Measurements from ENCODE around the gene WFIKKN1. TPM values are rescaled to one million over a fixed set of nuclear protein-coding genes. Genes with fewer than 3 reads are reported as not detected.

WFIKKN1 gene
- total and polyA plus RNA-seq, 5 donors from 2014 or later, result 0.22 TPM; not detected in 4

DNA sequence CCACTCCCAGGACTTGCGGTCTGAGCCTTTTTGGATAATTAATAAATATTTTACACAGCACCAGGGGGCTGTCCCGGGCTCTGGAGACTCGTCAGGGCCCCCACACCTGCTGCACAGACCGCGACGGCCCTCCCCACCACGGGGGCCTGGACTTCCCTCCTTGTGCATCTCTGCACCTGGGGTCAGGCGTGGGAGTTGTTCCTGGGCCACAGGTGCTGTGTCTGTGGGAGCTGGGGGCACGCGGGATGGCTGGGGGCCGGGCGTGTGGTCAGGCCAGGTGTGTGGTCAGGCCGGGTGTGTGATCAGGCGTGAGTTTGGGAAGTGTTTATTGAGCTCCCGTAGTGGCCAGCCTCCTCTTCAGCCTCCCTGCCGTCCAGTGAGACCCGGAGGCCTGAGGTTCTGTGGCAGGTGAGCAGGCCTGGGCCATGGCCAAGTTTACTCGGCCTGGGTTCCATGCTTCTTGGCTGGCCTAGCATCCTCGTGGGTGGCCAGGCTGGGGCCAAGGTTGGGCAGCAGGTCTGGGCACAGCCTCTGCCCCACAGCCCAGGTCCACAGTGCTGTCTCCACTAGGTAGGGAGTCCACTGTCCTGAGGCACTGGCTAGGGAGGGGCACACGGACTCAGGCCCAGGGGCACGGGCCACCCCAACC lies 47.5 kb downstream of the WFIKKN1 start:
- Histone ChIP-seq H3K4me1 (ENCODE audit: control insufficient read depth, insufficient read depth, low read length, poor library complexity, severe bottlenecking) (peaks cover 38% of the 10 kb centered on the region), H3K36me3 (ENCODE audit: control insufficient read depth, insufficient read depth, low read length) (peaks cover 9% of the 10 kb centered on the region), H3K9me3 (ENCODE audit: control insufficient read depth in 2 of 2, low read length in 2 of 2) (no peaks in the 10 kb centered on the region), H3K27me3 (ENCODE audit: control insufficient read depth, insufficient read depth, low read length) (no peaks in the 10 kb centered on the region), H3K4me3 (ENCODE audit: low read depth, low read length) (no peak overlapping the region), H3K27ac (ENCODE audit: insufficient read depth, low read length, poor library complexity, severe bottlenecking) (no peak overlapping the region)
- peak overlapping the region in 2 of 4 donors; percentile 85 to 93 for H3K4me3 Mint-ChIP-seq
- no peak for ATAC-seq (ENCODE audit: low read depth in 2 of 2)
- H3K9me3 Mint-ChIP-seq, result no peaks in the 10 kb centered on the region
- DNase-seq, result no peak
- H3K27ac Mint-ChIP-seq, result no peak overlapping the region
- H3K4me1 Mint-ChIP-seq, result peaks cover 0 to 39% (median 5%) of the 10 kb centered on the region in 4 donors
- peaks cover 3% of the 10 kb centered on the region for H3K36me3 Mint-ChIP-seq
- H3K27me3 Mint-ChIP-seq, result no peaks in the 10 kb centered on the region

DNA sequence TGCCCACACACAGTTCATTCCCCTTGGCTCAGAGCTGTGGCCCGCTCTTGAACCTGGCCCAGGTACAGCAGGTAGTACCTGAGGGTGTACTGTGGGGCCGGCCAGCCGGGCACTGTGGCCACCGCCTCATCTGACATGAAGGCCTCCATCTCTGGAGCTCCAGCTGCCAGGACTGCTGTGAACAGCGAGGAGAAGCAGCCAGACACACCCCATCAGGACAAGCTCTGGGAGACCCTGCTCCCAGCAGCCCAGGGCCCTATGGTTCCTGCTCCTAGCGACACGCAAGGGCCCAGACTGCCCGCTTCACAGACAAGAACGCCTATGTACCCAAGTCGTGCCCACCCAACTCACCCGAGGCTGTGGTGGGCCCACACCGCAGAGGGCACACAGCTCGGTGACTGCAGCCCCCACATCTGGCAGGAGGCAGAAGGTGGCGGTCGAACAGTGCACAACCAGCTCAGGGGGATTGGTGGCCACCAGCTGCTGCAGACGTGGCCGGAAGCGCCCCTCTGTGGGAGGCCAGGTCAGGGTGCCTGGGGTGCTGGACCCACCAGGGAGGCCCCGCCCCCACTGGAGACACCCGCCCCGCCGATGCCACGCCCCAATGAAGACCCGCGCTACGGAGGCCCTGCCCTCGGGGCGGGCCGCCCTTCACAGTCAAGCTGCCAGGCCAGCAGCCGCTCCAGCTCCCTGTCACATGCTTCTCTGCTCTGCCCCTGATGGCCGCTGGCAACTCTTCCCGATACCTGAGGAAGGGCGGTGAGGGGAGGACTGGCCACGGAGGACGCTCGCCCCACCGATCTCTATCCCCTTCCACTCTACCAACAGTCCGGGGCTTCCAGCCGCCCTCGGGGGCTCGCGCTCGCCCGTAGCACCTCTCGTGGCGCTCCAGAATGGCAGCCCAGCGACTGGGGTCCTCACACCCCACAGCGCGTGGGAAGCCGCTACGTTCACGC lies 48.4 kb downstream of the WFIKKN1 start:
- peaks cover 9% of the 10 kb centered on the region for H3K36me3 ChIP-seq (ENCODE audit: control insufficient read depth, insufficient read depth, low read length)
- Mint-ChIP-seq H3K4me1 (peaks cover 0 to 42% (median 5%) of the 10 kb centered on the region in 4 donors), H3K27me3 (no peaks in the 10 kb centered on the region), H3K27ac (peak overlapping the region in 1 of 3 donors; percentile 88), H3K9me3 (no peaks in the 10 kb centered on the region), H3K36me3 (peaks cover 3% of the 10 kb centered on the region), H3K4me3 (peak overlapping the region; percentile 84 to 93 (median 85))
- peaks cover 44% of the 10 kb centered on the region for H3K4me1 ChIP-seq (ENCODE audit: control insufficient read depth, insufficient read depth, low read length, poor library complexity, severe bottlenecking)
- H3K27me3 ChIP-seq (ENCODE audit: control insufficient read depth, insufficient read depth, low read length), result no peaks in the 10 kb centered on the region
- H3K27ac ChIP-seq (ENCODE audit: insufficient read depth, low read length, poor library complexity, severe bottlenecking), result peak overlapping the region; percentile 69
- ATAC-seq (ENCODE audit: low read depth in 2 of 2) (no peak), DNase-seq (peak in 2 of 3 donors; percentile 46 to 57)
- no peaks in the 10 kb centered on the region for H3K9me3 ChIP-seq (ENCODE audit: control insufficient read depth in 2 of 2, low read length in 2 of 2)
- H3K4me3 ChIP-seq (ENCODE audit: low read depth, low read length), result no peak overlapping the region

DNA sequence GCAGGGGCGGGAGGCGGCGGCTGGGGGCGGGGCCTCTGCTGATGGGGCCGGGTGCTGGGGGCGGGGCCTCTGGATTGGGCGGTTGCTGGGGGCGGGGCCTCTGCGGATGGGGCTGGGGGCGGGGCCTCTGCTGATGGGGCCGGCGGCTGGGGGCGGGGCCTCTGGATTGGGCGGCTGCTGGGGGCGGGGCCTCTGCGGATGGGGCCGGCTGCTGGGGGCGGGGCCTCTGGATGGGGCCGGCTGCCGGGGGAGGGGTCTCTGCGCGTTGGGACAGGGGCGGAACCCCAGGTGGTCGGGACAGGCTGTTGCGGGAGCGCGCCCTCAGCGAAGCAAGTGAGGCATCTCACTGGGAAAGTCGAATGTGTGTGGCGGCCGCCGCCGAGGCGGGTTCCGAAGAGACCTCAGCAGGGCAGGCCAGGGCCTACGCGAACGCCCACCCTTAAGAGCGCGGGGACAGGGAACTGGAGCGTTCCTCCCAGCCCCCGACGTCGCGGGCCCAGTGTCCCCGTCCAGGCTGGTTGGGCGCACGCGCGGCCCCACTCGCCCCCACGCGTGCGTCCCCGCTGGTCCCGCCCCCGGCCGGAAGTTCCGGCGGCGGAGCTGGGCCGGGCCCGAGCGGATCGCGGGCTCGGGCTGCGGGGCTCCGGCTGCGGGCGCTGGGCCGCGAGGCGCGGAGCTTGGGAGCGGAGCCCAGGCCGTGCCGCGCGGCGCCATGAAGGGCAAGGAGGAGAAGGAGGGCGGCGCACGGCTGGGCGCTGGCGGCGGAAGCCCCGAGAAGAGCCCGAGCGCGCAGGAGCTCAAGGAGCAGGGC lies 49.2 kb downstream of the WFIKKN1 start, which contains the start of gene STUB1:
Gene STUB1 (plus strand): TSS at position 597 of the 811 bp plus-strand sequence. CDS start 116 bp downstream, at position 713.
- peak within 1 kb of the TSS; percentile 83 to 93 (median 88) for H3K4me3 Mint-ChIP-seq
- Histone ChIP-seq H3K9me3 (ENCODE audit: control insufficient read depth in 2 of 2, low read length in 2 of 2) (no peaks in the 10 kb centered on the region), H3K36me3 (ENCODE audit: control insufficient read depth, insufficient read depth, low read length) (peaks cover 9% of the 10 kb centered on the region), H3K27me3 (ENCODE audit: control insufficient read depth, insufficient read depth, low read length) (no peaks in the 10 kb centered on the region), H3K4me1 (ENCODE audit: control insufficient read depth, insufficient read depth, low read length, poor library complexity, severe bottlenecking) (peaks cover 47% of the 10 kb centered on the region), H3K4me3 (ENCODE audit: low read depth, low read length) (peak within 1 kb of the TSS; percentile 58), H3K27ac (ENCODE audit: insufficient read depth, low read length, poor library complexity, severe bottlenecking) (peak within 1 kb of the TSS; percentile 81)
- H3K4me1 Mint-ChIP-seq, result peaks cover 0 to 41% (median 5%) of the 10 kb centered on the region in 4 donors
- no peaks in the 10 kb centered on the region for H3K27me3 Mint-ChIP-seq
- H3K9me3 Mint-ChIP-seq, result no peaks in the 10 kb centered on the region
- DNase-seq (peak; percentile 81 to 84 (median 81)), ATAC-seq (ENCODE audit: low read depth in 2 of 2) (peak; percentile 41 to 42)
- H3K27ac Mint-ChIP-seq, result peak within 1 kb of the TSS in 2 of 3 donors; percentile 71 to 73
- peaks cover 3% of the 10 kb centered on the region for H3K36me3 Mint-ChIP-seq

DNA sequence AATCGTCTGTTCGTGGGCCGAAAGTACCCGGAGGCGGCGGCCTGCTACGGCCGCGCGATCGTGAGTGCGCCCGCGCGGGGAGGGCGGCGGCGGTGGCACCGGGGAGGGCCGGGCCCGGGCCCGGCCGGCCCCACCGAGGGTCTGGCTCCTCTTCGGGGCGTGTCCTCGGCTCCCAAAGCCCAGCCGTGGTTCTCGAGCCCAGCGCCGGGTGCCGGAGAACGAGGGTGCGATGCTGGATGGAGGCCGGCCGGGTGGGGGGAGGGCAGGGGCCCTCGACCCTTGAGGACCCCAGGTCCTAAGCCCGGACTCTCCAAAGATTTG lies 49.8 kb downstream of the WFIKKN1 start:
- Mint-ChIP-seq H3K36me3 (peaks cover 3% of the 10 kb centered on the region), H3K4me3 (peak overlapping the region; percentile 76 to 86 (median 76)), H3K4me1 (peaks cover 0 to 38% (median 5%) of the 10 kb centered on the region in 4 donors), H3K27me3 (no peaks in the 10 kb centered on the region), H3K9me3 (no peaks in the 10 kb centered on the region), H3K27ac (no peak overlapping the region)
- peak overlapping the region; percentile 58 for H3K4me3 ChIP-seq (ENCODE audit: low read depth, low read length)
- DNase-seq (no peak), ATAC-seq (ENCODE audit: low read depth in 2 of 2) (no peak)
- H3K4me1 ChIP-seq (ENCODE audit: control insufficient read depth, insufficient read depth, low read length, poor library complexity, severe bottlenecking), result peaks cover 44% of the 10 kb centered on the region
- peaks cover 9% of the 10 kb centered on the region for H3K36me3 ChIP-seq (ENCODE audit: control insufficient read depth, insufficient read depth, low read length)
- H3K27me3 ChIP-seq (ENCODE audit: control insufficient read depth, insufficient read depth, low read length), result no peaks in the 10 kb centered on the region
- H3K9me3 ChIP-seq (ENCODE audit: control insufficient read depth in 2 of 2, low read length in 2 of 2), result no peaks in the 10 kb centered on the region
- H3K27ac ChIP-seq (ENCODE audit: insufficient read depth, low read length, poor library complexity, severe bottlenecking), result peak overlapping the region; percentile 81

DNA sequence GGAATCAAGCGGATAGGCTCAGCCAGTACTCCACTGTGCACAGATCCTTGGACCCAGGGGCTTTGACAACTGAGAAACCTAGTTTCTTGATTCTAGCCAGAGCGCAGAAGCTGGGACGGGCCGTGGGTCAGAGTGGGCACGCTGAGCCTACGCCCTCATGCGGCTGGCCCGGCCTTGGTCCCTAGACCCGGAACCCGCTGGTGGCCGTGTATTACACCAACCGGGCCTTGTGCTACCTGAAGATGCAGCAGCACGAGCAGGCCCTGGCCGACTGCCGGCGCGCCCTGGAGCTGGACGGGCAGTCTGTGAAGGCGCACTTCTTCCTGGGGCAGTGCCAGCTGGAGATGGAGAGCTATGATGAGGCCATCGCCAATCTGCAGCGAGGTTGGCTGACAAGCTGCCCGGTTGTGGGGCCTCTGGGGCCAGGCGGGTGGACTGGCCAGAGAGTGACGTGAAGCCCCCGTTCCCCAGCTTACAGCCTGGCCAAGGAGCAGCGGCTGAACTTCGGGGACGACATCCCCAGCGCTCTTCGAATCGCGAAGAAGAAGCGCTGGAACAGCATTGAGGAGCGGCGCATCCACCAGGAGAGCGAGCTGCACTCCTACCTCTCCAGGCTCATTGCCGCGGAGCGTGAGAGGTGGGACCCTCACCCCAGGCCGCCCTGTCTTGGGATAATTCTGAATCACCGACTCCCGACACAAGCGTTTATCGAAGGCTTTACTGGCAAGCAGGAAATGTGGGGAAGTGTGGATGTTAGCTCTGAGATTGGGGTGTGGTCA lies 50.4 kb downstream of the WFIKKN1 start:
- H3K27ac Mint-ChIP-seq, result peak overlapping the region in 1 of 3 donors; percentile 69
- H3K27ac ChIP-seq (ENCODE audit: insufficient read depth, low read length, poor library complexity, severe bottlenecking), result peak overlapping the region; percentile 81
- peak overlapping the region; percentile 58 for H3K4me3 ChIP-seq (ENCODE audit: low read depth, low read length)
- H3K36me3 ChIP-seq (ENCODE audit: control insufficient read depth, insufficient read depth, low read length), result peaks cover 9% of the 10 kb centered on the region
- ATAC-seq (ENCODE audit: low read depth in 2 of 2) (no peak), DNase-seq (no peak)
- peak overlapping the region; percentile 76 to 86 (median 76) for H3K4me3 Mint-ChIP-seq
- no peaks in the 10 kb centered on the region for H3K27me3 Mint-ChIP-seq
- H3K36me3 Mint-ChIP-seq, result peaks cover 3% of the 10 kb centered on the region
- no peaks in the 10 kb centered on the region for H3K9me3 Mint-ChIP-seq
- H3K4me1 ChIP-seq (ENCODE audit: control insufficient read depth, insufficient read depth, low read length, poor library complexity, severe bottlenecking), result peaks cover 43% of the 10 kb centered on the region
- H3K9me3 ChIP-seq (ENCODE audit: control insufficient read depth in 2 of 2, low read length in 2 of 2), result no peaks in the 10 kb centered on the region
- peaks cover 0 to 44% (median 5%) of the 10 kb centered on the region in 4 donors for H3K4me1 Mint-ChIP-seq
- no peaks in the 10 kb centered on the region for H3K27me3 ChIP-seq (ENCODE audit: control insufficient read depth, insufficient read depth, low read length)

DNA sequence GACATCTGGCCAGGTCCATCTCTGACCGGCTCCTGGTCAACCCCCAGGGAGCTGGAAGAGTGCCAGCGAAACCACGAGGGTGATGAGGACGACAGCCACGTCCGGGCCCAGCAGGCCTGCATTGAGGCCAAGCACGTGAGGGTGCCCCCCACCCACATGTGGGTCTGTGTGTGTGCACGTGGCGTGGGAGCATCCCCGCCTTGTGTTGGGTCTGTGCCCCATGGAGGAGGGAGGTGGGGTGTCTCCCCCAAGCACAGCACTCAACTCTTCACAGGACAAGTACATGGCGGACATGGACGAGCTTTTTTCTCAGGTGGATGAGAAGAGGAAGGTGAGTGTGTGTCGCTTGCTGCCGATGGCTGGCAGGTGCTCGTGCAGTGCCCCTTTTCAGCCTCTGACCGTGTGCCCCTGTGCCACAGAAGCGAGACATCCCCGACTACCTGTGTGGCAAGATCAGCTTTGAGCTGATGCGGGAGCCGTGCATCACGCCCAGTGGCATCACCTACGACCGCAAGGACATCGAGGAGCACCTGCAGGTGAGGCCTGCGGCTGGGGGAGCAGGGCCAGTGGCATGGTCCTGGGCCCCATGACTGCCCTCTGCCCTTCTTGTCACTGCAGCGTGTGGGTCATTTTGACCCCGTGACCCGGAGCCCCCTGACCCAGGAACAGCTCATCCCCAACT lies 51.1 kb downstream of the WFIKKN1 start:
- ATAC-seq (ENCODE audit: low read depth in 2 of 2) (no peak), DNase-seq (no peak)
- H3K27ac Mint-ChIP-seq, result peak overlapping the region in 2 of 3 donors; percentile 69 to 85
- no peak overlapping the region for H3K27ac ChIP-seq (ENCODE audit: insufficient read depth, low read length, poor library complexity, severe bottlenecking)
- H3K9me3 Mint-ChIP-seq, result no peaks in the 10 kb centered on the region
- H3K27me3 Mint-ChIP-seq, result no peaks in the 10 kb centered on the region
- peaks cover 43% of the 10 kb centered on the region for H3K4me1 ChIP-seq (ENCODE audit: control insufficient read depth, insufficient read depth, low read length, poor library complexity, severe bottlenecking)
- peak overlapping the region; percentile 76 to 86 (median 76) for H3K4me3 Mint-ChIP-seq
- no peaks in the 10 kb centered on the region for H3K27me3 ChIP-seq (ENCODE audit: control insufficient read depth, insufficient read depth, low read length)
- peaks cover 3% of the 10 kb centered on the region for H3K36me3 Mint-ChIP-seq
- peaks cover 0 to 41% (median 5%) of the 10 kb centered on the region in 4 donors for H3K4me1 Mint-ChIP-seq
- no peaks in the 10 kb centered on the region for H3K9me3 ChIP-seq (ENCODE audit: control insufficient read depth in 2 of 2, low read length in 2 of 2)
- H3K36me3 ChIP-seq (ENCODE audit: control insufficient read depth, insufficient read depth, low read length), result peaks cover 9% of the 10 kb centered on the region
- no peak overlapping the region for H3K4me3 ChIP-seq (ENCODE audit: low read depth, low read length)
